HCT116 (cell line): ENCODE measurements around the gene MOB3B.

ENCODE experiments used
- ATF3 ChIP-seq: IDR thresholded peaks from 2 replicates; pipeline ENCODE4 v1.6.1; 2012
- CTCF ChIP-seq, 3 experiments: fragments of 200-600 bp in 1 of 3; sonication (generic) in 1 of 3; IDR thresholded peaks in 2 of 3; conservative IDR thresholded peaks in 1 of 3; 2 replicates each; pipeline ENCODE4 v1.5.1; 2012 to 2017; ENCODE audit warnings: low read depth in 2 of 3, low read length in 2 of 3, antibody characterized with exemption in 1 of 3, borderline replicate concordance in 1 of 3, control low read depth in 1 of 3, mild to moderate bottlenecking in 1 of 3, mixed read lengths in 1 of 3, mixed run types in 1 of 3, moderate library complexity in 1 of 3; ENCODE audit not compliant: insufficient read depth in 1 of 3
- ELF1 ChIP-seq: IDR thresholded peaks from 2 replicates; pipeline ENCODE4 v1.6.1; 2012; ENCODE audit warnings: low read depth, borderline replicate concordance
- EZH2 ChIP-seq: fragments of 200-600 bp; sonication (generic); IDR thresholded peaks from 2 replicates; pipeline ENCODE4 v1.6.1; 2017; ENCODE audit warnings: antibody characterized with exemption, mixed run types
- EZH2phosphoT487 ChIP-seq: fragments of 200-600 bp; IDR thresholded peaks from 2 replicates; pipeline ENCODE4 v1.6.1; 2018; ENCODE audit warnings: antibody characterized with exemption, borderline replicate concordance
- FOSL1 ChIP-seq: IDR thresholded peaks from 2 replicates; pipeline ENCODE4 v1.6.1; 2012; ENCODE audit warnings: low read depth
- POLR2AphosphoS5 ChIP-seq: IDR thresholded peaks from 2 replicates; pipeline ENCODE4 v1.6.1; 2011; ENCODE audit warnings: mild to moderate bottlenecking, low read depth, low read length, moderate library complexity
- RAD21 ChIP-seq: IDR thresholded peaks from 2 replicates; pipeline ENCODE4 v1.6.1; 2012; ENCODE audit warnings: low read depth, mild to moderate bottlenecking
- REST ChIP-seq: IDR thresholded peaks from 2 replicates; pipeline ENCODE4 v1.6.1; 2012; ENCODE audit warnings: low read depth
- YY1 ChIP-seq: IDR thresholded peaks from 2 replicates; pipeline ENCODE4 v1.6.1; 2011; ENCODE audit warnings: low read length, low read depth, moderate library complexity, mild to moderate bottlenecking; ENCODE audit not compliant: insufficient replicate concordance; ENCODE audit errors: extremely low read depth
- ZBTB33 ChIP-seq: IDR thresholded peaks from 2 replicates; pipeline ENCODE4 v1.6.1; 2011; ENCODE audit warnings: mild to moderate bottlenecking, low read length, moderate library complexity; ENCODE audit not compliant: insufficient replicate concordance; ENCODE audit errors: extremely low read depth
- ZFX ChIP-seq: fragments of 450-650 bp; IDR thresholded peaks from 2 replicates; pipeline ENCODE4 v1.6.1; 2017

GRCh38 chr9:27423915-27424710 lies 105.5 kb downstream of the MOB3B start:
- no peak for TF ChIP-seq CTCF (IDR thresholded peaks at IDR 0.05 in 2 of 3, conservative IDR thresholded peaks at IDR 0.05 in 1 of 3; ENCODE audit: borderline replicate concordance in 1 of 3, insufficient read depth in 1 of 3, low read depth in 2 of 3, low read length in 2 of 3)
- no peak for TF ChIP-seq FOSL1
- TF ChIP-seq EZH2phosphoT487 = no peak
- no peak for TF ChIP-seq REST
- TF ChIP-seq ATF3 = no peak
- no peak for TF ChIP-seq YY1
- TF ChIP-seq POLR2AphosphoS5 = no peak
- no peak for TF ChIP-seq ELF1
- TF ChIP-seq ZFX = no peak
- no peak for TF ChIP-seq RAD21
- no peak for TF ChIP-seq EZH2
- TF ChIP-seq ZBTB33 = no peak
